ENCODE data around the gene HOXD13.

GRCh38 chr2:176063958-176064357 is 28.6 kb upstream of the HOXD13 start:
- TF ChIP-seq CTCF (IDR thresholded peaks at IDR 0.05; ENCODE audit: borderline replicate concordance, extremely low read depth, low read length, poor library complexity, severe bottlenecking): no peak
- no peak for TF ChIP-seq EZH2 (IDR thresholded peaks at IDR 0.05; ENCODE audit: borderline replicate concordance, low read depth, low read length, severe bottlenecking)

All from DND-41 (cell line).